Hair follicle dermal papilla cell (primary cell): ENCODE results near the gene SLC27A2. TPM values are rescaled to one million over a fixed set of nuclear protein-coding genes. Genes with fewer than 3 reads are reported as not detected.

Source experiments
- small RNA-seq: library from RNA; depleted of rRNA; stranded (forward); fragments of <200 nt; gene quantifications from one replicate; pipeline ENCODE3, GENCODE V24; 2012
- total RNA-seq: library from RNA; depleted of rRNA; stranded (reverse); fragments of >200 nt; gene quantifications from 2 replicates; pipeline ENCODE4 v1.2.3, GENCODE V29; 2012

The SLC27A2 gene
- 0.16 and 0.24 TPM in 2 replicates for total RNA-seq

DNA sequence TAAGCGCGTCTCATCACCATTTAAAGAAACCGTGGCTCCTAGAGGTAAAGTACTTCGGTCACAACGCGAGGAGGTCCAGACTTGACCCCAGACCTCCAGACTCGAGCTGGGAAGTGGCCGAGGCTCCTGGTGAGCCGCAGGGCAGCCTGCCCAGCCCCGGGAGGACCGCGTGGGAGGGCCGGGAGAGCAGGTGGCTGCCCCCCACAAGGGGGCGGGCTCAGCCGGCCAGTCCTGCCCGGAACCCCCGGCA is at the start of gene SLC27A2:
TSS of gene SLC27A2 (plus strand) at position 228 of the 250 bp plus-strand sequence. CDS start 232 bp downstream, outside the sequence.

DNA sequence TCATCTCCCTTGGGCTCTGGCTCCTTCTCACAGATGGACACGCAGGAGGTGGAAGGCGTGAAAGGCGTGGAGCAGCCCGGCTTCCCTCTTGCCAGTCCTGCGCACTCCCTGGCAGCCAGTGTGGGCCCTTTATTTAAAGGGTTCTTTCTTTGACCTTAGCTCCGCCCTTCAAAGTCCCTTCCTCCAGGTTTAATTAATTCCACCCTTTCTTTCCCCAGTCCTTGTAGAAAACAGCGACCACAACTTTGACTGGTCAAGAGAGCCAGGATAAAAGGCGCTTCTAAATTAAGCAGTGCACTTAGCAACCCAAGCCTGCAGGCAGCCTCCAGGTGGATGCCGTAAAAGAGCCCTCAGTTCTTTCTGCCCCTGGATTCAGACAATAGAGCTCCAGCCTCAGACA is 83.6 kb downstream of the SLC27A2 start, which contains the start of gene HDC:
TSS of gene HDC (minus strand) at position 107 of the 400 bp plus-strand sequence. CDS start at position 4, 103 bp downstream.

Small RNA genes lying within 50 kb of the gene (small RNA-seq; reads per million reads assigned to genes)
- not detected for gene RF00019

Other genes starting within 250 kb of the SLC27A2 start
- gene ATP8B4, start 63.0 kb upstream of the SLC27A2 start, total RNA-seq: 16.6 and 25.0 TPM in 2 replicates
- not detected in 2 replicates for gene HDC, start 83.5 kb downstream of the SLC27A2 start, total RNA-seq
- gene GABPB1, start 173.0 kb downstream of the SLC27A2 start, total RNA-seq: 35.9 and 46.4 TPM in 2 replicates
- gene USP8, start 242.2 kb downstream of the SLC27A2 start, total RNA-seq: 64.3 and 74.9 TPM in 2 replicates